Measurements from ENCODE around the gene PXK. TPM values are rescaled to one million over a fixed set of nuclear protein-coding genes. Genes with fewer than 3 reads are reported as not detected.

Gene PXK
- total RNA-seq, result 10 to 100 TPM; 22.2 to 25.2 TPM

DNA sequence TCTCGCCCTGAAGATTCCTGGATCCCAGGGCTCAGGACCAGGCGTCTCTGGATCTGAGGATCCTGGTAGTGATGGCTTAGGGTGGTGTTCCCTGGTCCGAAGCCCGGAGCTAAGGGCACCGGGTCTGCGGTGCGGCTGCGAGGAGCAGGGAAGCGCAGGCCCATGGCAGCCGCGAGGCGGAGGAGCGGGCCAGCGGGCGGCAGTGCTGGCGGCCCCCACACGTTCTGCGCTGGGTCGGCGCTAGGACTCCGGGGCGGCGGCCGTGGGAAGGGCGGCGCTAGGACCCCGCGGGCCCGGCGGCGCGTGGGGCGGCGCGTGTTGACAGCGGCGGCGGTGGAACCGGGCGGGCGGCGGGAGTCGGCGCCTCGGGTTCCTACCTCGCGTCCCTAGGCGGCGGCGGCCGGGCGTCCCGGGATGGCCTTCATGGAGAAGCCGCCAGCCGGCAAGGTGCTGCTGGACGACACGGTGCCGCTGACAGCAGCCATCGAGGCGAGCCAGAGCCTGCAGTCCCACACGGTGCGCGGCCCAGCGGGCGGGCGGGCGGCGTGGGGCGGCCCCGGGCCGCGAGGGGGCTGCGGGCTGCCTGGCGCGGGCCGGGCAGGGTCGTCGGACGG is at the start of gene PXK:
TSS of gene PXK (plus strand) at position 318 of the 614 bp plus-strand sequence. CDS start at position 415, 97 bp downstream.

DNA sequence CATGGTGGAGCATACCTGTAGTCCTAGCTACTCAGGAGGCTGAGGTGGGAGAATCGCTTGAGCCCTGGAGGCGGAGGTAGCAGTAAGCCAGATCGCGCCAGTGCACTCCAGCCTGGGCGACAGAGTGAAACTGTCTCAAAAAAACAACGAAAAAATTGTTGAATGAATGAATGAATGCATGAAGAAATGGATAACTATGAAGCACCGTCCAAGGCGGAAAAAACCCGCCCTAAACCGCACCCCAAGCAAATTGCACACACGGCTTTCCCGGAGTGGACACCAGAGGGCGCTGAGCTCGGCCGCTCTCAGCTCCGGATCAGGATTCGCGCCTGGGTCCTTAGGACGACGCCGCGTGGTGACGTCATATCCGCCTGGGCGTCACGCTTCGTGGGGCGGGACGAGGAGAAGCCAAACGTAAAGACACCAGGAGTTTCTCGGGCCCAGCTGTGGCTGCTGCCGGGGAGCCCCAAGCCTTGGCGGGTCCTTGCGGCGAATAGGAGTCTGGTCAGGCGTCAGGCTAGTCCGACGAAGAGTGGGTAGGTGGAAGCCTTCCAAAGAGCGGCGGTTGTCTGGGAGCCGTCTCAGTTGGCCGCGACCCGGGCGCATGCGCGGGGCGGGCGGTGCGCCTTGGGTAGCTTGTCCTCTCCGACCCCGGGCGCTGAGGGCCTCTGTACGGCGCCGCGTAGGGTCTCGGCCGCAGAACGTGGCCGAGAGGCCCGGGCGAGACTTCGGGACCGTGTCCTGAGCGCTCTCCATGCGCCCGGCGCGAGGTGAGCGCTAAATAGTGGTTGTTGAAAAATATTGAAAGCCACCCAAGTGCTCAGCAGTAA is 26.6 kb upstream of the PXK start, which contains the start of the genes HTD2 and RPP14:
TSS of gene HTD2 (plus strand) at position 639 of the 830 bp plus-strand sequence. CDS start 11,094 bp downstream, outside the sequence.
TSS of gene RPP14 (plus strand) at position 364 of the 830 bp plus-strand sequence. CDS start 4,085 bp downstream, outside the sequence.

DNA sequence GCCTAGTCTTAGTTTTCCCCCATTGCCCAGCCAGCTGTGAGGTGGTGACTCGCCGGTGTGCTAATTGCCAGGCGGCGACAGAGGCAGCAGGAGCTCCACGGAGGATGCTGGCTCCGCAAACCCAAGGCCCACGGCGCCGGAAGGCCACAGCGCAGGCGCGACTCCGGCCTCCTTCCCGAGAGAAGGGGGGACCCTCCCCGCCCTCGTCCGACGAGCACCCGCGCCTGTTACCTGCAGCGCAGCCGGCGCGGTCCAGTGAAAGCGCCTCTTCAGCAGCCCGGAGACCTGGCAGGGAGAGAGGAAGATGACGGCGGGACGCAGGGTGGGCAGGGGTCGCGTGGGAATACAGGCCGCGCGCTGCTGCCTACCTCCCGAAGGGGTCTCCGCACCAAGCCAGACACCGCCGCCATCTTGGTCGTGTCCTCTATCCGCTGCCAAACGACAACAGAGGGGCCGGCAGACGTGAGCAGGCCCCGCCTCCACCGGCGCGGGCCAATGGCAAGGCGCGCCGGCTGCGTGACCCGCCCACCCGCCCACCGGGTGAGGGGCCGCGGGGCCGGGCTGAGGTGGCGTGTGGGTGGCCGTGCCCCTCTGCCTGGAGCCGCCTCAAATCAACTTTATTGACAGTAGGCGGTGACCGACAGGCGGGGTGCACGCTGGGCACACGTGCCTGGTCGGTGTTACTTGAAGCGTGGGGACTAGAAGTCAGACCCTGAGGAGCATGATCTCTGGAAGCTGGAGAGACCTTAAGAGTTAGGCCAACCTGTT is 100.9 kb downstream of the PXK start, which contains the start of gene PDHB:
TSS of gene PDHB (minus strand) at position 433 of the 768 bp plus-strand sequence. CDS start at position 410, 23 bp downstream.

Other genes with a start within 250 kb of the PXK start
- not detected for gene DNASE1L3, start 121.9 kb upstream of the PXK start, total RNA-seq
- gene ABHD6, start 95.1 kb upstream of the PXK start, total RNA-seq, result 1 to 10 TPM; 3.6 to 4.0 TPM
- 10 to 100 TPM; 12.3 to 12.5 TPM for gene RPP14, start 26.6 kb upstream of the PXK start, total RNA-seq
- 1 to 10 TPM; 5.7 to 6.1 TPM for gene HTD2, start 26.4 kb upstream of the PXK start, total RNA-seq
- 10 to 100 TPM; 56.4 to 57.8 TPM for gene PDHB, start 100.9 kb downstream of the PXK start, total RNA-seq
- gene KCTD6, start 159.2 kb downstream of the PXK start, total RNA-seq, result 1 to 10 TPM; 8.2 to 9.2 TPM
- not detected for gene ACOX2, start 204.3 kb downstream of the PXK start, total RNA-seq
- not detected for gene FAM107A, start 244.5 kb downstream of the PXK start, total RNA-seq

Data from activated naive CD4-positive, alpha-beta T cell treated with anti-CD3 and anti-CD28 coated beads, Interleukin-2, amount 10 ng/mL, durations not matched to agents 5 hours and 36 hours (primary cell).